Transverse colon (tissue), 4 donors: ENCODE results near the gene PRH1. TPM values are rescaled to one million over a fixed set of nuclear protein-coding genes. Genes with fewer than 3 reads are reported as not detected.

ENCODE experiments used
- DNase-seq: peaks from one replicate; pipeline ENCODE4 v3.0.0-alpha.2; 2019
- H3K27ac ChIP-seq, 4 donors: fragments of 200-600 bp; sonication (generic); 2 replicates each; pipeline ENCODE4 v1.5.1; 2016 to 2018; ENCODE audit warnings: inconsistent platforms in 4 of 4
- H3K27me3 ChIP-seq: fragments of 200-600 bp; sonication (generic); 2 replicates; pipeline ENCODE4 v1.5.1; 2017; ENCODE audit warnings: inconsistent platforms
- H3K36me3 ChIP-seq, 4 donors: fragments of 200-600 bp; sonication (generic); 2 replicates each; pipeline ENCODE4 v1.5.1; 2017 to 2019; ENCODE audit warnings: inconsistent platforms in 4 of 4
- H3K4me1 ChIP-seq, 4 donors: fragments of 200-600 bp; sonication (generic); 2 replicates each; pipeline ENCODE4 v1.5.1; 2017 to 2020; ENCODE audit warnings: inconsistent platforms in 4 of 4
- H3K4me3 ChIP-seq, 4 donors: fragments of 200-600 bp; sonication (generic); 1 replicate in 1 of 4; 2 replicates in 3 of 4; pipeline versions ENCODE4 v1.5.1 to v1.6.1; 2017 to 2019; ENCODE audit warnings: inconsistent platforms in 4 of 4
- H3K9me3 ChIP-seq, 2 donors: fragments of 200-600 bp; sonication (generic); 2 replicates each; pipeline ENCODE4 v1.5.1; 2017 to 2019; ENCODE audit warnings: inconsistent platforms in 2 of 2
- EP300 ChIP-seq: sonication (generic); formaldehyde crosslinking; IDR thresholded peaks from one replicate; pipeline ENCODE4 v1.6.1; 2017; ENCODE audit warnings: antibody characterized with exemption, low read depth
- POLR2A ChIP-seq: fragments of 450-650 bp; IDR thresholded peaks from one replicate; pipeline ENCODE4 v1.6.1; 2016; ENCODE audit warnings: antibody characterized with exemption, mild to moderate bottlenecking, moderate library complexity
- POLR2AphosphoS5 ChIP-seq, 3 donors: sonication (generic); formaldehyde crosslinking; IDR thresholded peaks; one replicate each; pipeline ENCODE4 v1.6.1; 2016; ENCODE audit warnings: antibody characterized with exemption in 3 of 3
- WGBS, 2 donors: methylation state at CpG; one replicate each; pipeline ENCODE4 v1.1.5; 2018; ENCODE audit warnings: low coverage in 1 of 2; 5-methylcytosine and 5-hydroxymethylcytosine counted together
- in situ Hi-C, 4 donors: fragments of 200-750 bp; cut with MboI; loops; one replicate each; pipeline versions ENCODE4 v1.15.0 to v1.15.1; 2017; ENCODE audit warnings: low sequenced_read_pairs in 3 of 4, low pct_ligation_motif_present in 1 of 4, low pct_unique_long_range_greater_than_20kb in 1 of 4
- intact Hi-C: fragments of 100-400 bp; cut with DNase I; formaldehyde crosslinking; loops from one replicate; pipeline ENCODE4 v1.15.1; 2023; ENCODE audit warnings: low total_unique reads
- total RNA-seq, 4 donors: library from RNA; depleted of rRNA; stranded (reverse); fragments of >200 nt; gene quantifications; one replicate each; pipeline ENCODE4 v1.1.0, GENCODE V29; 2016
- TF ChIP-seq, protein P1 (sequence below), 5 experiments: fragments of 200-600 bp in 3 of 5; fragments of 450-650 bp in 2 of 5; sonication (generic) in 3 of 5; IDR thresholded peaks; 1 replicate in 2 of 5; 2 replicates in 3 of 5; pipeline ENCODE4 v1.5.1; 2016 to 2017; ENCODE audit warnings: antibody characterized with exemption in 5 of 5, inconsistent platforms in 3 of 5, mild to moderate bottlenecking in 2 of 5, moderate library complexity in 1 of 5

PRH1 gene
- total RNA-seq, 4 donors from 2014 or later = 4.8 to 64.8 (median 32.2) TPM

DNA sequence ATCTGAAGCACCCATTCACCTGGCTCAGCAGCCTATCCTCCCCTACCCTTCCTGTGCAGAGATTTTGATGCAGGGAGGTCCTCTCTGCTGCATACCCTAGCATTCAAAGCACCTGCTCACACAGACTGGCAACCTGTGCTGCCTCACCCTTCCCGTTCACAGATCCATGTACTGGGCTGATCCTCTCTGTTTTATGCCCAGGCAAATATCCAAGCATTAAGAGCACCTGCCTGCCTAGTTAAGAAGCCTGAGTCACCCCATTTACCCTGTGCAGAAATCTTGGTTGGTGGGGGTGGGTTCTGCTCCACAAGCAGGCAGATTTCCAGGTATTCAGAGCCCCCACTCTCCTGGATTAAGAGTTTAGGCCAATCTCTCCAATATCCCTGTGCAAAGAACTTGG lies 16.9 kb upstream of the PRH1 start:
- intact Hi-C loops (no loop called here), in situ Hi-C loops (no loop called here)
- no peak for DNase-seq
- 100% methylated on average over 1 of the region's 1 CpG; no CpG with 5 or more reads in 1 of the 2 donors for WGBS, 2 donors
- peaks cover 17 to 20% of the 10 kb centered on the region in 2 donors for H3K9me3 ChIP-seq
- H3K36me3 ChIP-seq = no peaks in the 10 kb centered on the region
- H3K4me3 ChIP-seq = no peak overlapping the region
- H3K27me3 ChIP-seq = no peaks in the 10 kb centered on the region
- no peak overlapping the region for H3K27ac ChIP-seq
- H3K4me1 ChIP-seq = no peaks in the 10 kb centered on the region
- TF ChIP-seq EP300 = no peak

DNA sequence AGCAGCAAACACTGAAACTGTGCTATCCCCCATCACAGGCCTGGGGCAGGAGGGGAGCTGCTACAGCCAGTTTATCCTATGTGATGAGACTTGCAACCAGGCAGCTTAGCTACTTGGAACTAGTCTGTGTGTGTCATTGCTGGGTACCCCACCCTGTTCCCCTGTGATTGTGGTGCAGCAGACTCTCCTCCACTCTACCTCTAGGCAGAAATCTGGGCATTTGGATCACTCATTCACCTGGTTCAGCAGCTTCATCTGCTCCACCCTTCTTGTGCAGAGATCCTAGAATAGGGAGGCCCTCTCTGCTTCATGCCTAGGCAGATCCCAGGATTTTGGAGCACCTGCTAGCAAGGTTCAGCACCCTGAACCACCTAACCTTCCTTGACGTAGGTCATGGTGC lies 16.5 kb upstream of the PRH1 start:
- in situ Hi-C loops (no loop called here), intact Hi-C loops (no loop called here)
- Histone ChIP-seq H3K9me3 (peaks cover 17 to 20% of the 10 kb centered on the region in 2 donors), H3K4me3 (no peak overlapping the region), H3K36me3 (no peaks in the 10 kb centered on the region), H3K27ac (no peak overlapping the region), H3K4me1 (no peaks in the 10 kb centered on the region), H3K27me3 (no peaks in the 10 kb centered on the region)
- TF ChIP-seq POLR2A = no peak
- TF ChIP-seq, protein P1, sequence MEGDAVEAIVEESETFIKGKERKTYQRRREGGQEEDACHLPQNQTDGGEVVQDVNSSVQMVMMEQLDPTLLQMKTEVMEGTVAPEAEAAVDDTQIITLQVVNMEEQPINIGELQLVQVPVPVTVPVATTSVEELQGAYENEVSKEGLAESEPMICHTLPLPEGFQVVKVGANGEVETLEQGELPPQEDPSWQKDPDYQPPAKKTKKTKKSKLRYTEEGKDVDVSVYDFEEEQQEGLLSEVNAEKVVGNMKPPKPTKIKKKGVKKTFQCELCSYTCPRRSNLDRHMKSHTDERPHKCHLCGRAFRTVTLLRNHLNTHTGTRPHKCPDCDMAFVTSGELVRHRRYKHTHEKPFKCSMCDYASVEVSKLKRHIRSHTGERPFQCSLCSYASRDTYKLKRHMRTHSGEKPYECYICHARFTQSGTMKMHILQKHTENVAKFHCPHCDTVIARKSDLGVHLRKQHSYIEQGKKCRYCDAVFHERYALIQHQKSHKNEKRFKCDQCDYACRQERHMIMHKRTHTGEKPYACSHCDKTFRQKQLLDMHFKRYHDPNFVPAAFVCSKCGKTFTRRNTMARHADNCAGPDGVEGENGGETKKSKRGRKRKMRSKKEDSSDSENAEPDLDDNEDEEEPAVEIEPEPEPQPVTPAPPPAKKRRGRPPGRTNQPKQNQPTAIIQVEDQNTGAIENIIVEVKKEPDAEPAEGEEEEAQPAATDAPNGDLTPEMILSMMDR (IDR thresholded peaks at IDR 0.05) = no peak
- TF ChIP-seq POLR2AphosphoS5 (IDR thresholded peaks at IDR 0.05) = no peak
- no peak for TF ChIP-seq EP300
- 100% methylated on average over 1 of the region's 1 CpG; no CpG with 5 or more reads in 1 of the 2 donors for WGBS, 2 donors
- no peak for DNase-seq

DNA sequence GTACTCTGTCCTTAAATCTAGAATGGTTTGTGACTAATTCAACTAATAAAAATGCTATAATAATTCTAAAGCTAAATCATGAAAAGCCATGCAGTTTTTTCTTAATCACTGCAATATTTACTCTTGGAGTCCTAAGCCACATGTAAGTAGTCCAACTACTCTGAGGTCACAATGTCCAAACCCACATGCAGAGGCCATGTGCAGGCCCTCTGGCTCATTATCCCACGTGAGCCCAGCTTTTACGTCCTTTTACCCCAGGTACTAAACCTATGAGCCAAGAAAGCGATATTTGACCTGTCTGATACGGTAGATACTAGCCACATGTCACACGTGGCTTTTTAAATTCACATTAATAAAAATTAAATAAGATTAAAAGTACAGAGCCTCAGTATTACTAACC lies 12.8 kb upstream of the PRH1 start:
- H3K4me1 ChIP-seq = peaks cover 0 to 8% (median 5%) of the 10 kb centered on the region in 4 donors
- in situ Hi-C loops = no loop called here
- H3K4me3 ChIP-seq = no peak overlapping the region
- TF ChIP-seq POLR2AphosphoS5 (IDR thresholded peaks at IDR 0.05) (no peak), POLR2A (no peak), EP300 (no peak)
- TF ChIP-seq, protein P1 (IDR thresholded peaks at IDR 0.05) = no peak
- no peaks in the 10 kb centered on the region for H3K27me3 ChIP-seq
- intact Hi-C loops = no loop called here
- 95 to 97% methylated on average over 5 of the region's 5 CpGs for WGBS, 2 donors
- H3K27ac ChIP-seq = no peak overlapping the region
- H3K9me3 ChIP-seq = no peaks in the 10 kb centered on the region
- H3K36me3 ChIP-seq = no peaks in the 10 kb centered on the region
- DNase-seq = no peak

DNA sequence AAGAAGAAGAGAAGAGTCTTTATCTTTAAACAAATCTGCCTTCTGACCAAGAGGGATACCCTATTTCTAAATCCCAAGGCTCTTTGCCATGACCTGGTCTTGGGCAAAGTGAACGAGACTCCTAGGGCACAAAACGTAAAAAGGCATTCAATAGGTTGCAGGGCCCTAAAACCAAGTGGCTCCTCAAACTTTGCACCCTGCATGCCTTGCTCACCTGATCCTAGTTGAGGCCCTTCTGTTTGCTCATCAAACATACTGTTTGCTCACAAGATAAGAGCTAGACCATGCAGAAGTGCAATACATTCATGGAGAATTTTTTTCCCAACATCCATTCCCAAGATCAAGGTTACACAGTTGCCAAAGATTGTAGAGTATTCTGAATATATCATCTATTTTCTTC lies 7.9 kb upstream of the PRH1 start:
- Histone ChIP-seq H3K27me3 (no peaks in the 10 kb centered on the region), H3K27ac (no peak overlapping the region), H3K36me3 (no peaks in the 10 kb centered on the region), H3K4me1 (peaks cover 0 to 10% (median 6%) of the 10 kb centered on the region in 4 donors), H3K9me3 (no peaks in the 10 kb centered on the region), H3K4me3 (no peak overlapping the region)
- DNase-seq = peak; percentile 10
- 50 to 58% methylated on average over 2 of the region's 2 CpGs for WGBS, 2 donors
- in situ Hi-C loops (no loop called here), intact Hi-C loops (no loop called here)
- TF ChIP-seq POLR2AphosphoS5 (IDR thresholded peaks at IDR 0.05) = no peak
- TF ChIP-seq, protein P1 (IDR thresholded peaks at IDR 0.05) = no peak
- TF ChIP-seq EP300 = no peak
- no peak for TF ChIP-seq POLR2A

DNA sequence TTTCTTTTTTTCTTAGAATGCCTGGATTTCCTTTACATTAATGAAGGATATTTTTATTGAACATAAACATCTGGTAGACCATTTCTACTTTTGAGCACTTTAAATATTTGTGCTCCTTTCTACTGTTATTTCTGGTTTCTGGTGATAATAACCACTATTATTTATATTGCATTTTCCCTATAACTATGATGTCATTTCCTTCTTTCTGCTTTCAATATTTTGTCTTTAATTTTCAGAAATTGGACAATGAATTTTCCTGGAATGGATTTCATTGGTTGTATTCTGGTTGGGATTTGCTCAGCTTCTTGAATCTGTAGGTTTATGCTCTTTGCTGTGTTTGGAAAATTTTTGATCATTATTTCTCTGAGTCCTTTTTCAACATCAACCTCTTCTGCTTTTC lies 5.2 kb upstream of the PRH1 start:
- in situ Hi-C loops (no loop called here), intact Hi-C loops (loop anchor here (10.0 kb wide), 1 partner anchor 1734 kb away; no protein-coding TSS in a partner anchor)
- Histone ChIP-seq H3K9me3 (no peaks in the 10 kb centered on the region), H3K27ac (no peak overlapping the region), H3K4me3 (no peak overlapping the region), H3K36me3 (no peaks in the 10 kb centered on the region), H3K4me1 (peaks cover 0 to 10% (median 6%) of the 10 kb centered on the region in 4 donors), H3K27me3 (no peaks in the 10 kb centered on the region)
- DNase-seq = no peak
- TF ChIP-seq EP300 (no peak), POLR2AphosphoS5 (IDR thresholded peaks at IDR 0.05) (no peak), POLR2A (no peak)
- TF ChIP-seq, protein P1 (IDR thresholded peaks at IDR 0.05) = no peak
